Measurements from ENCODE around the gene UGT1A7. TPM values are rescaled to one million over a fixed set of nuclear protein-coding genes. Genes with fewer than 3 reads are reported as not detected.

UGT1A7 gene
- total RNA-seq, 2 donors from 2014 or later = not detected

DNA sequence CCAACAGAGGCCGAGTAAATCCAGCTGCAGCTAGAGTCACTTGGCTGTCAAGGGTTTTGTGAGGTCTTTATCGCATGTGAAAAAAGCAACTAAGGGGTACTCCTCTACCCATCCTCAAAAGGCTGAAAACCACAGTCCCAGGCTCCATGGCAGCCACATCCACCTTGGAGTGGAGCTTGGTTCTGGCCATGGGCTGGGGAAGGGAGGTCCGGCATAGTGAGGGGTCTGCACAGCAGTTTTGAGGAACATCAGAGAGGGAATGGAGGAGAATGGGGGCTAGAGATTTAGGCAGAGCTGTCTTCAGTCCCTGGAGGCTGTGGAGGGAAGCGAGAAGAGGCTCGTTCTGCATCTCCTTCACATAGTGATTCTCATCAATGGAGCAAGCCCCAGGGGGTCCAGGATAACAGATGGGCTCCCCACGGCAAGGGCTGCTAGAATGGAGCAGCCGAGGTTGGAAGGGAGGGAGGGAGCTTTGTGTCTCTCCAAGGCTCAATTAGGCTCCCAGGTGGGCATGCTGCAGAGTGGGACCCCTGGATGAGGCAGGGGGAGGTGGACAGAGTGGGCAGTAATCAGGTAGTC is 117.5 kb downstream of the UGT1A7 start:
- no peaks in the 10 kb centered on the region for H3K9me3 Mint-ChIP-seq
- peaks cover 17% of the 10 kb centered on the region for H3K27me3 Mint-ChIP-seq
- H3K27ac Mint-ChIP-seq = no peak overlapping the region
- no peaks in the 10 kb centered on the region for H3K36me3 Mint-ChIP-seq (ENCODE audit: low read depth)
- no peak overlapping the region for H3K4me3 Mint-ChIP-seq
- H3K4me1 Mint-ChIP-seq = no peaks in the 10 kb centered on the region
- no peak for ATAC-seq (replicated peaks)

DNA sequence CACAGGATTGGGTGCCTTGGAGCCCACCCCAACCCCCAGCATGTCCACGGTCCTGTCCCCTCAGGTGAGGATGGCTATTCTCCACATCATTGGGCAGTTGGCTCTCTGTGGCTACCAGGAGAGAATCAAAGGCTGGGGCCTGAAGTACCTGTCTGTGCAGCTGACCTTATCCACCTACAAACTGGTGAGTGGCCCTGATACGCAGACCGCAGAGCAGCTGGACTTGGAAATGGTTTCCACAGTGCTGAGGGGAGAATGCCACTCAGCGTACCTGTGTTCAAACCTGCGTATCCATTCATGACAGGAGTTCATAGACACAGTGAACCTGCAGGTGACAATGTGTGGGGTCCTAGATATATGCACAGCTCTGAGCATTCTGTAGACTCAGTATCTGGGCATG is 118.0 kb downstream of the UGT1A7 start:
- no peaks in the 10 kb centered on the region for H3K9me3 Mint-ChIP-seq
- no peaks in the 10 kb centered on the region for H3K36me3 Mint-ChIP-seq (ENCODE audit: low read depth)
- no peak for ATAC-seq (replicated peaks)
- H3K4me3 Mint-ChIP-seq = no peak overlapping the region
- H3K27me3 Mint-ChIP-seq = peaks cover 20% of the 10 kb centered on the region
- H3K27ac Mint-ChIP-seq = no peak overlapping the region
- no peaks in the 10 kb centered on the region for H3K4me1 Mint-ChIP-seq

DNA sequence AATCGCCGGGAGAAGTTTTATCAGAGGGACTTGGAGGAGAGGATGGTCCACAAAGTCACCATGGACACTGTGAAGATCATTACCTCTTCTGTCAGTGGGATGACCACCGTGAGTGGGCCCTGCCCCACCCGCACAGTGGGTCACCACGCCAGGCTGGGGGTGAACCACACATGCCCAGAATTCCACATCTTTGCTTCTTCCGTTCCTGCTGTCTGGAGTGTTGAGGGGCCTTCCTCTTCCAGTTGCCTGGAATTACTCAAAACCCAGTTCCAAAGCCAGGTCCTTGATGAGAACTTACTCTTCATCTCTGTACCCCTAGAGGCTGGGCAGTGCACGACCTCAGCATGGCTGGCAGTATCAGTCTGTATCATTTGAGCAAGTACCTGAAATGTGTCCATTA is 118.5 kb downstream of the UGT1A7 start:
- peaks cover 20% of the 10 kb centered on the region for H3K27me3 Mint-ChIP-seq
- no peaks in the 10 kb centered on the region for H3K4me1 Mint-ChIP-seq
- H3K4me3 Mint-ChIP-seq = no peak overlapping the region
- no peak for ATAC-seq (replicated peaks)
- no peak overlapping the region for H3K27ac Mint-ChIP-seq
- H3K9me3 Mint-ChIP-seq = no peaks in the 10 kb centered on the region
- no peaks in the 10 kb centered on the region for H3K36me3 Mint-ChIP-seq (ENCODE audit: low read depth)

DNA sequence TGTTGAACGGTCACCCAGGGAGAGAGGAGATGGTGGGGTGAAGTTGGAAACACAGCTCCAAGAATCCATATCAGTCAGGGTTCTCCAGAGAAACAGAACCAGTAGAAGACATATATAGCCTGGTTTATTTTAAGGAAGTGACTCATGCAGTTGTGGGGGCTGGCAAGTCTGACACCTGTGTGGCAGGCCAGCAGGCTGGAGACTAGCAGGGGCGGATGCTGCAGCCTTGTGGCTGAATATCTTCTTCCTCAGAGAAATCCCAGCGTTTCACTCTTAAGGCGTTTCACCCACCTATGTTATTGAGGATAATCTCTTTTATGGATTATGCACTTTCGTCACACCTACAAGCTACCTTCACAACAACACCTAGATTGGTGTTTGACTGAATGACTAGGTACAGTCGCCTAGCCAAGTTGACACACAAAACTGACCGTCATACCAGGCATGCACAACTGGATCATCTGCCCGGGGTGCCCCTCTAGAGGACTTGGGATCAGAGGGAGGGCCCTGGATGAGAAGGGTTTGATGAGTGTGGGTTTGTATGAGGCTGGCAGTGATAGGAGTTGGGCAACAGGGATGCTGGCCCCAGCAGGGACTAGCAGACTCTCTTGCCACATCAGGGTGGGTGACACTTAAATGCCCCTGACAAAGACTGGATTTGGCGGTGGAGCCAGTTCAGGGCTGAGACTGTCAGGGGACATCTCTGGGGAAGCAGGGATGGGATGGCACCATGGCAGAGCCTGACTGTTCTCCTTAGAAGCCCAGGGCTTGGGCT is 119.8 kb downstream of the UGT1A7 start:
- no peaks in the 10 kb centered on the region for H3K9me3 Mint-ChIP-seq
- no peak overlapping the region for H3K4me3 Mint-ChIP-seq
- no peaks in the 10 kb centered on the region for H3K36me3 Mint-ChIP-seq (ENCODE audit: low read depth)
- no peaks in the 10 kb centered on the region for H3K4me1 Mint-ChIP-seq
- no peak for ATAC-seq (replicated peaks)
- no peak overlapping the region for H3K27ac Mint-ChIP-seq
- peaks cover 20% of the 10 kb centered on the region for H3K27me3 Mint-ChIP-seq

DNA sequence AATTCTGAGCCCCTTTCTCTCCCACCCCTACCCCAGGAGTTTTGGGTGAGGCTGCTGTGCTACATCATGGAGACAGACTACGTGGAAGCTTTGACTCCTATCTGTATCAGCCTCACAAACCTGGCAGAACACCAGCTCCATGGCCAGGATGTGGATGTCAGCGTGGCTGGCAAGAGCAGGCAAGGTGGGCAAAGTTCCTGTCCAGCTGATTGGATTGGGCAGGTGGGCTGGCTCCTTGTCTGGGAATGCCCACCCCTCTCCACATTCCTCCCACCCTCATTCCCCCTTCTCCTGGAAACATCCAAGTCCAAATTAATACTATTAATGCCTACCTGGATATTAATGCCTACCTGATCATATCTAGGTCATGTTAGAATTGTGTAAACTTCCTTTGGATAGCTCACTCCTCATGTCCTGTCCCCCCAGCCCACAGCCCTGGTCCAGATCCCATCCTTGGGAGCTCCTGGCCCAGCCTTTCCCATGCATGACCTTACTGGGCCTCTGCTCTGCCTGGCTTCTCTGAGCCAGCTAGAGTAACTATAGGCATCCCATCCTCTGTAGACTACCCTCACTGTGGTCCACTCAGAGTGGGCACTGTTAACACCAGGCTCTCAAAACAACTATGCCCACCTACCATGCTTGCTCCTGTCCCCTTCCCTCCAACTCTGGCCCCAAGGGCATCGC is 120.6 kb downstream of the UGT1A7 start:
- ATAC-seq (replicated peaks) = no peak
- peaks cover 20% of the 10 kb centered on the region for H3K27me3 Mint-ChIP-seq

DNA sequence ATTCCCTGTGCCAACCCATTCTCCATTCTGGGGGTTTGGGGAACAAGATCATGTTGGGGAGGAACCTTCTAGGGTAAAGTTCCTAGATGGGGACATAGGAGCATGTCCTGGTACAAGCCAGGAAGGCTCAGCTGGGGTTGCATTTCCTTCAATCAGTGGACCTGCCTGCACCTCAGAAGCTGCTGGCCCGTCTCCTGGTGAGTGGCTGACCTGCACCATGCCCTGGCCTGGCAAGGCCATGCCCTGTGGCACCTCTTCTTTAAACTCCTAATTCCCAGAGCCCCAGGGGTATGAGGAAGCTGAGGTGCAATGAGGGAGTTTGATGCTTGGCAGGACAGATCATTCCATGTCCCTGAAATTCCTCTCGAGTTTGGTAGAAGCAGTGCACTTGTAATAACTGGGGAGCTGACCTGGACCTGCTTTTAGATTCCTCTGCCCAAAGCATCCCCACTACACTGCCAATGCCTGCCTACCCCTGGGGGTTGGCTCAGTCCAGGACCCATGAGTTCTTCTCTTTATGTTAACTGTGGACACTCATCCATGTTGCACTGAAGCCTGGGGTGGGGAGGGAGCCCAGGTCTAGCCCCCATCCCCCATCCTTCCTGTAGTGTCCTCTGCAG is 121.7 kb downstream of the UGT1A7 start:
- no peak for ATAC-seq (replicated peaks)
- Mint-ChIP-seq H3K36me3 (ENCODE audit: low read depth) (no peaks in the 10 kb centered on the region), H3K4me3 (no peak overlapping the region), H3K4me1 (no peaks in the 10 kb centered on the region), H3K27ac (no peak overlapping the region), H3K9me3 (no peaks in the 10 kb centered on the region), H3K27me3 (peaks cover 13% of the 10 kb centered on the region)

More for the DNA sequence above, 120.6 kb downstream of the UGT1A7 start:
- H3K9me3 Mint-ChIP-seq = no peaks in the 10 kb centered on the region
- no peak overlapping the region for H3K27ac Mint-ChIP-seq
- H3K4me1 Mint-ChIP-seq = no peaks in the 10 kb centered on the region
- no peaks in the 10 kb centered on the region for H3K36me3 Mint-ChIP-seq (ENCODE audit: low read depth)
- H3K4me3 Mint-ChIP-seq = no peak overlapping the region

DNA sequence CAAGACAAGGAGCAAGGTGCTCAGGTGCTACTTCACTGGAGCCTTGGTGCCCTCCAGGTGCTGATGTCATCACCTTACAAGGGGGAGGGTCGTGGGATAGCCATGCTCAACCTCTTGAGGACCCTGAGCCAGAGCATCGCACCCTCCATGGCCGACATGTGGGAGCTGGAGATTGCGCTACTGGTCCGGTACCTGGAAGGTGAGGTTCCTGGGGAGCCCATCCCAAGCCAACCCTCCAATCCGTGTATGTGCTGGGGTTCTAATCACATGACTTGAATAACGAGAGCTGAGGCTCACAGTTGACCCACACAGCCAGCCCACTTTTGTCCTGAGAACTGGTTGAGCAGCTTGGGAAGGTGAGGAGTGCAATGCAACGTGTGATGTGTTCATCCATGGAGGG is 122.3 kb downstream of the UGT1A7 start:
- Mint-ChIP-seq H3K4me1 (no peaks in the 10 kb centered on the region), H3K27me3 (peaks cover 11% of the 10 kb centered on the region), H3K9me3 (no peaks in the 10 kb centered on the region), H3K4me3 (no peak overlapping the region), H3K36me3 (ENCODE audit: low read depth) (no peaks in the 10 kb centered on the region), H3K27ac (no peak overlapping the region)
- no peak for ATAC-seq (replicated peaks)

DNA sequence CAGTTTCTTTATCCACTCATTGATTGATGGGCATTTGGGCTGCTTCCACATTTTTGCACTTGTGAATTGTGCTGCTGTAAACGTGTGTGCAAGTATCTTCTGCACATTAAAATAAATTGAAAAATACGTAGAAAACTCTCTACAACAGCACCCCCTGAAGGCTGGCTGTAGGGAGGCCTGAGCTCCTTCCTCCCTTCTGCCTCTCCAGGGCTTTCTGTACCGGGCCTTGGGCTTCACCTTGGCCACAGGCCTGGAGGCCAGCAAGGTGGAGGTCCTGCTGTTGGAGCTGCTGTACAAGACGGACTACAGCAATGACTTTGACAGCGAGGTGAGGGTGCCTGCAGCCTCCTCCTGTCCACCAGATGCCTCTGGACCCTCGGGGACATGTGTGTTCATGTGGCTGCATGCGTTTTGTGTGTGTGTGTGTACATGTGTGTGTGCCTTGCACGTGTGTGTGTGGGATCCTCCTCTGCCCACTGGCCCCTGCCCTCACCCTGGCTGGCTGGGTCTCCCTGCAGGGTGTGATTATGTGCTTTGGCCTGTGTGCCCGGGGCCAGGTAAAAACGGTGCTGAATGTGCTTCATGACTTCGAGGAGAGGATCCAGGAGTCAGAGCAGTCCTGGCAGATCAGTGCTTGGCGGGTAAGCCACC is 125.6 kb downstream of the UGT1A7 start:
- H3K27me3 Mint-ChIP-seq = peaks cover 21% of the 10 kb centered on the region
- no peak overlapping the region for H3K4me3 Mint-ChIP-seq
- H3K4me1 Mint-ChIP-seq = no peaks in the 10 kb centered on the region
- H3K36me3 Mint-ChIP-seq (ENCODE audit: low read depth) = no peaks in the 10 kb centered on the region
- no peak overlapping the region for H3K27ac Mint-ChIP-seq
- no peak for ATAC-seq (replicated peaks)
- no peaks in the 10 kb centered on the region for H3K9me3 Mint-ChIP-seq

DNA sequence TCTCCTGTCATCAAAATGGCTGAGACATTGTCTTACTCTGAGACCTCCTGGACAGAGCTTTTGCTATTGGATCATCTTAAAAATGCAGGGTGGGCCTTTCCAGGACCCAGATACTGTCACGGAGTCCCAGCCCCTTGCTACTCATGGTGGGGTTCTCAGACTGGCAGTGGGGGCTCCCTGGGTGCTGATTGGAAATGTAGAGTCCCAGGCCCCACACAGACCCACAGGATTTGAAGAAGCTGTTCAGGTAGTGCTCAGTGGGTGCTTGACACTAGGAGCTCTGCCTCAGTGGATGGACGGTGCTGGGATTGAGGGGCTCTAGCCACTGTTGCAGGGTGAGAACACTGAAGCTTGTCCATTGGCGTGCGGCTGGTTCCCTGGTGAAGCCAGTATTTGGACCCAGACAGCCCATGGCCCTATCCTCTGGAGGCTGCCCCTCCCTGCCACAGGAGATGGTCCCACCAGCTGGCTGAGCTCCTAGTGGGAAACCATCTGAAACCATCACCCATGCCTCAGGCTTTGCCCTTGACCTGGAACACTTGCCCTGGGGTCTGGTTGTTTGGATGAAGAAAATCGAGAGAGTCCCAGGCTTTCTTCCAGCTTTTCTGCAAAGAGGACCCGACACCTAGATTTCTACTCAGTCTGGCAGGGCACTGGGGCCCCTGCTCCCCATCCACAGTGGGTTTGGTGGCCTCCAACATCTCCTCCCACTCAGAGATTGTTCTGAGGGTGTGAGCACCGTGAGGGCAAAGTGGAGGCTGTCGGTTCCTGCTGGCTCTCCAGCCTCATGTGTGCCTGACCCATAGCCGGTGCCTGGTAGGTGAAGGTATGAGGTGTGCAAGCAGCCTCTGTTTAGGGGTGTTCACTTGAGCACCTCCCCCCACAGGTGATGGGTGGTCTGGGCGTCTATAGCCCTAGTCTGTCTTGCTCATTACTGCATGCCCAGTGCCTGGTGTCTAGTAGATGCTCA is 126.5 kb downstream of the UGT1A7 start:
- Mint-ChIP-seq H3K9me3 (no peaks in the 10 kb centered on the region), H3K36me3 (ENCODE audit: low read depth) (no peaks in the 10 kb centered on the region), H3K27ac (no peak overlapping the region), H3K4me3 (no peak overlapping the region), H3K4me1 (no peaks in the 10 kb centered on the region), H3K27me3 (peaks cover 17% of the 10 kb centered on the region)
- ATAC-seq (replicated peaks) = no peak

DNA sequence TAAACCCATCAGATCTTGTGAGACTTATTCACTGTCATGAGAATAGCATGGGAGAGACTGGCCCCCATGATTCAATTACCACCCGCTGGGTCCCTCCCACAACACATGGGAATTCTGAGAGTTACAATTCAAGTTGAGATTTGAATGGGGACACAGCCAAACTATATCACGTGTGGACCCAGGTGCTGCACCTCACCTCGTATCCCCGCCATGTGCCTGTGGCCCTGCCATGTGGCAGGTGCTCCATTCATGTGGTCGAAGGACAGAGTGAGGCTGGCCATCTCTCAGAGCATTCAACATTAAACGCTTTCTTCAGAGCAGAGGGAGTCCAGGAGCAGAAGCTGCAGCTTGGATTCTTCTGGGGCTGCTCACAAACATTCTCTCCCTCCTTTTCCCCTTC is 128.7 kb downstream of the UGT1A7 start:
- Mint-ChIP-seq H3K27ac (no peak overlapping the region), H3K9me3 (no peaks in the 10 kb centered on the region), H3K36me3 (ENCODE audit: low read depth) (no peaks in the 10 kb centered on the region), H3K4me1 (no peaks in the 10 kb centered on the region), H3K27me3 (peaks cover 13% of the 10 kb centered on the region), H3K4me3 (no peak overlapping the region)
- no peak for ATAC-seq (replicated peaks)

DNA sequence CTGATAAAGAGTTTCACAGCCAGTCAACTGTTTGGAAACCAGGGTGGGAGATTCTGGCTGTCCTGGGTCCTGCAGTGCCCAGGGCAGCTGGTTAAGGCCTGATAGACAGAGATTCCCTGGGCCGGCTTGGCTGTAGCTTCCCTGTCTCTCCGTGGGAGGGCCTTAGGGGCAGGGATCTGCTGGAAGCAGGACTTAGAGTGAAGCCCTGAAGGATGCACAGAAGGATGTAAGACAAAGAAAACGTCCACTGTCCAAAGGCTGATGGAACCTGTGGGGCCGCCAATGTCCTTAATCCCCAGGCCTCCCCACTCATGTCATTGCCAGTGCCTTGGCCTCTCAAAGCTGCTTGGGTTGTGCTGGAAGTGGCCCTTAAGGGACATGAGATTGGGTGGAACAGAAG is 129.4 kb downstream of the UGT1A7 start:
- no peak overlapping the region for H3K4me3 Mint-ChIP-seq
- ATAC-seq (replicated peaks) = no peak
- H3K9me3 Mint-ChIP-seq = no peaks in the 10 kb centered on the region
- H3K4me1 Mint-ChIP-seq = no peaks in the 10 kb centered on the region
- H3K27me3 Mint-ChIP-seq = peaks cover 13% of the 10 kb centered on the region
- no peaks in the 10 kb centered on the region for H3K36me3 Mint-ChIP-seq (ENCODE audit: low read depth)
- H3K27ac Mint-ChIP-seq = no peak overlapping the region

DNA sequence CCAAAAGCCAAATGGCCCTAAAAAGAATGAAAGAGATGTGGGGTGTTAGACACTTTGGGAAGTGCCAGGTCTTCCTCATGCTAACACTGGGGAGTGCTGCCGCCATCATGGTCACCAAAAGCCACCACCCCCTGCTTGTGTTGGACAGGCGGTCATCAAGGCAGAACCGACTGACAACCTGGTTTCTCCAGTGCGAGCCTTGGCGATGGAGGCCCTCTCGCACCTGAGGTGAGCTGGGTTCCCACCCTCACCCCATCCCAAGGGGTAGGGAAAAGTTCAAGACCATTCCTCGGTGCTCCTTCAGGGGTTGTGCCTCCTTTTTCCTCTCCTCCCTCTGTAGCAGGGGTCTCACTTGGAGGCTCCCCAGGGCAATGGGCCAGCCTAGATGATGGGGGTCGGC is 130.0 kb downstream of the UGT1A7 start:
- H3K27me3 Mint-ChIP-seq = peaks cover 13% of the 10 kb centered on the region
- H3K9me3 Mint-ChIP-seq = no peaks in the 10 kb centered on the region
- no peak overlapping the region for H3K4me3 Mint-ChIP-seq
- H3K4me1 Mint-ChIP-seq = no peaks in the 10 kb centered on the region
- H3K27ac Mint-ChIP-seq = no peak overlapping the region
- no peak for ATAC-seq (replicated peaks)
- no peaks in the 10 kb centered on the region for H3K36me3 Mint-ChIP-seq (ENCODE audit: low read depth)

DNA sequence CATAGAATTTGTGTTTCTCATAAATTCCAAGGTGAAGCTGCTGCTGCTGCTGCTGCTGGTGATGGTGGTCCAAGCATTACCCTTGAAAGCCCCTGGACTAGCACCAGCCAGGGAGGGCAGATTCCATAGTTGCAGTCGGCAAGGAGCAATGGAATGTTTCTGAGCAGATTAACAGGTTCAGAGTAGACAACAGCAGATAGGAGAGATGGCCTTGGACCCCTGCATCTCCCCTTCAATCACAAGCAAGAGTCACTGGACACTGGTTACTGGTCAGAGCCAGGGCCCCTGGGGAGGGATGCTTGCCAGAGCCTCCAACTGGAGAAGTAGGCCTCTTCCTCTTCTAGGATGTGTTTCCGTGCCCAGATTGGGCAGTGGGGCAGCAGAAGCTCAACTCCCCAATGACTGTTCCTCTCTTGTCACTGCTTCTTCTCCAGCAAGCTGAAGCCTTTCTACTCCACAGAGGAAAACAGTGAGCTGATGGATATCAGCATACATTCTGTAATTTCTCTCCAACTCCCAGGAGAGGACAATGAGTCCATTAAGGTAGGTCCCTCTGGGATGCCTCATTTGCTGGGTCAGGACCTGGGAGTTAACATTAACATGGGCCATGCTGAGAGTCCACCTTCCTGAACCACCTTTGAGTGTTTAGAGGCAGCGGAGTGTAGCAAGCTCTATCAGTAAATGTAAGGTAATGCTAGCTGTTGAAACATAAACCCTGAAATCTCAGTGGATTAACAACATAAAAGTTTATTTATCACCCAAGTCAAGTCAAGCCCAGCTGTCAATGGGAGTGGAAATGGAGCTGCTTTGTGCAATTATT is 131.7 kb downstream of the UGT1A7 start:
- Mint-ChIP-seq H3K4me3 (no peak overlapping the region), H3K9me3 (no peaks in the 10 kb centered on the region), H3K36me3 (ENCODE audit: low read depth) (no peaks in the 10 kb centered on the region), H3K4me1 (no peaks in the 10 kb centered on the region), H3K27me3 (peaks cover 16% of the 10 kb centered on the region), H3K27ac (no peak overlapping the region)
- no peak for ATAC-seq (replicated peaks)

Measured in activated T-helper 17 cell treated with anti-CD3 and anti-CD28 coated beads, Interleukin-2, amount 50 U/mL, for 72 hours (primary cell).